Fibroblast of mammary gland (primary cell): ENCODE results near the gene SMIM29.

ENCODE experiments used
- DNase-seq: peaks from one replicate; pipeline ENCODE4 v3.0.0-alpha.2; 2010; ENCODE audit warnings: low read depth
- H3K4me3 ChIP-seq: 2 replicates; pipeline ENCODE4 v1.5.1; 2011; ENCODE audit warnings: low read depth, mild to moderate bottlenecking, low read length, moderate library complexity; ENCODE audit not compliant: control insufficient read depth
- TF ChIP-seq, protein P1 (sequence below): conservative IDR thresholded peaks from 2 replicates; pipeline ENCODE4 v1.5.1; 2011; ENCODE audit warnings: low read depth, low read length, inconsistent platforms; ENCODE audit not compliant: control insufficient read depth, insufficient read depth

Gene SMIM29

DNA sequence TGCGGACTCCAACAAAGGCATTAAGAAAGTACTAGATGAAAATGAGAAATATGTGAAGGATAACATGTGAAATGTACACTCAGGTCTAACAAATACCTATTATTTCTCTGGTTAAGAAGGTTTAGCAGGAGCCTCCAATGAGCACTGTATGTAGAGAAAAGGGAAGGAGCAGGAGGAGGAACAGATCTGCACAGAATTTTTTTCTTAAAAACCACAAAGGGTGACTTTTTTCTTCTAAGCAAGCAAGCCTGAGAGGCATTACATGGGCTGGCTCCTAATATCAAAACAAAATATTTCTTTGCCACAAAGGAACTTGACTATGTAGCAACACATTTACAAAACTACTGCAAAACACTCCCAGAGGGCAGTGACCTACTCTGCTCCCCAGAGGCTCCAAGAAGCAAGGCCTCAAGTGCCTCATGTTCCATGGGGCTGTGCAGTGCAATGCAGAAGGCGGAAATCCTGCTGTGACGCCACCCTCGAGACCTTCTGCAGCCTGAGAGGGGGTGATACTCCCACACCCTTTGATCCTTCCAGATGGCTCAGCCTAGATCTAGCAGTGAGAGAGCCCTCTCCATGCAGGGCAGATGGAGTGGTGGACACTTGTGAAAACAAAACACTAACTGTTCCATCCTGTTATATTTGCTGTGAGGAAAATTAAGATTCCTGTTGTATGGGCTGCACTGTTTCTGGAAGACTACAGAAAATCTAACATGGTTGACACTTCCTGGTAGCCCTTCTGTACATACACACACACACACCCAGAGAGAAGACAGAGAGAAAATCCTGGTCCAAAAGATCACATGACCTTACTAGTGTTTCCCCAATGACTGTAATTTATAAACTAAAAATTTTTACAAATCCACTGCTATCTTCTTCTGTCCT, 36.0 kb upstream of the SMIM29 start:
- TF ChIP-seq, protein P1, sequence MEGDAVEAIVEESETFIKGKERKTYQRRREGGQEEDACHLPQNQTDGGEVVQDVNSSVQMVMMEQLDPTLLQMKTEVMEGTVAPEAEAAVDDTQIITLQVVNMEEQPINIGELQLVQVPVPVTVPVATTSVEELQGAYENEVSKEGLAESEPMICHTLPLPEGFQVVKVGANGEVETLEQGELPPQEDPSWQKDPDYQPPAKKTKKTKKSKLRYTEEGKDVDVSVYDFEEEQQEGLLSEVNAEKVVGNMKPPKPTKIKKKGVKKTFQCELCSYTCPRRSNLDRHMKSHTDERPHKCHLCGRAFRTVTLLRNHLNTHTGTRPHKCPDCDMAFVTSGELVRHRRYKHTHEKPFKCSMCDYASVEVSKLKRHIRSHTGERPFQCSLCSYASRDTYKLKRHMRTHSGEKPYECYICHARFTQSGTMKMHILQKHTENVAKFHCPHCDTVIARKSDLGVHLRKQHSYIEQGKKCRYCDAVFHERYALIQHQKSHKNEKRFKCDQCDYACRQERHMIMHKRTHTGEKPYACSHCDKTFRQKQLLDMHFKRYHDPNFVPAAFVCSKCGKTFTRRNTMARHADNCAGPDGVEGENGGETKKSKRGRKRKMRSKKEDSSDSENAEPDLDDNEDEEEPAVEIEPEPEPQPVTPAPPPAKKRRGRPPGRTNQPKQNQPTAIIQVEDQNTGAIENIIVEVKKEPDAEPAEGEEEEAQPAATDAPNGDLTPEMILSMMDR: no peak
- H3K4me3 ChIP-seq: no peak overlapping the region
- peak; percentile 91 for DNase-seq

DNA sequence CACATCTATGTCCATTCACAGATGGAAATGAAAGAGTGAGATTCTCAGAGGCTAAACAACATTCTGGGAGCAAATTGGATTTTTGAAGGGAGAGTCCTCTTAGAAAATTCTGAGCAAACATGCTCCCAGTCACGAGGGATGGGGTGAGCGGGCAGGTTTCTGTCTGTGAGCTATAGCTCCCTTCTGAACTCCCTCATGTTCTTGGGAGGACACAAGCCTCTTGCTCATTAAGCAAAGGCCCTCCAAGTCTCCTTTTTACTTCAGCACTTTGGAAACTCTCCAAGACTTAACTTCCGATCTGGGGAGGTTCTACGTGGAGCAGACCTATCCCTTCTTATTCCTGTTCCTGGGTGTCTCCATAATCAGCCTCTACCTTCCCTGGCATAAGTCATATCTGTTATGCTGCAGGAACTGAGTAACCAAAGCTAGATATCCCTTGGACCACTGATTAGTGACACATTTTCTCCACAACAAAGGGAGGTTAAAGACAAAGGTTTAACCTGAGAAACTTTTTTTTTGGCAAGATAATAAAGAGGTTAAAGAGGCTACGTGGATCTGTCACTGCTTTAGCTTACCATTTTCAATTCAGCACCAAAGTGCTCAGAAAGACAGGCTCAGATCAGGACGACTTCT, 33.0 kb upstream of the SMIM29 start:
- H3K4me3 ChIP-seq: no peak overlapping the region
- DNase-seq: no peak

DNA sequence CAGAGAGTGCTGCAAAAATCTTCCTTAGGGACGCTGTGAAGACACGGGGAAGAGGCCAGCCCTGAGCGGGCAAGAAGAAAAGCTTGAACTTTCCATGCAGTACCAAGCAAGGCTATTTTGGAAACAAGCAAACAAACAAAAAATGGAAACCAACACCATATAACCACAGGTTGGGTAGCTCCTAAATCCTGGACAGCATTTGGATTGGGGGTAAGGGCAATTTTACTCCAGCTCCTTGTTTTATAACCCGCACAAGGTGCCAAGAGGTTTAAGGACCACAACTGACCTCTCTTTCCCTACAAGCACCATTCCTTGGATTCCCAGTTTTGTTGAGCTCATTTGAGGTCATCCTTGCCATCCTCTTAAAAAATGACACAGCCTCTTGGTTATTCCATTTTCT, 31.4 kb upstream of the SMIM29 start:
- H3K4me3 ChIP-seq: no peak overlapping the region
- TF ChIP-seq, protein P1: no peak
- no peak for DNase-seq

More for the DNA sequence above, 33.0 kb upstream of the SMIM29 start:
- TF ChIP-seq, protein P1: no peak

DNA sequence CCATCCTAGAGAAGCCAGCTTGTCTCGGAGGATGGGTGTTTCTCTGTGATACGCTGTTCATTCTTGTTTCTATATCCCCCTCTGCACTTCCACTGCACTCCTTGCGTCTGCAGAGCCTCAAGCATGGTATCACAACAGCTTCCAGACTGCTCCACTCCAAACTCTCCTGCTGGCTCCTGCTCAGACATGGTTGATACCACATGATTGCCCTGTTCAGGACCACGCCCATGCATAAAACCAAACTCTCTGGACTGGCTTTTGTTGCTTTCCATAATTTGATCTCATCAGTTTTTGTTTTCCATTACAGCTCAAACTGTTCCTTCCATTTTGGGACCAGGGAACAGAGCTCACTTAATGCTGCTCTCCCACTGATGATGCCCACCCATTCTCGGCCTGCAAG, 30.0 kb upstream of the SMIM29 start:
- TF ChIP-seq, protein P1: no peak
- DNase-seq: no peak
- H3K4me3 ChIP-seq: no peak overlapping the region

DNA sequence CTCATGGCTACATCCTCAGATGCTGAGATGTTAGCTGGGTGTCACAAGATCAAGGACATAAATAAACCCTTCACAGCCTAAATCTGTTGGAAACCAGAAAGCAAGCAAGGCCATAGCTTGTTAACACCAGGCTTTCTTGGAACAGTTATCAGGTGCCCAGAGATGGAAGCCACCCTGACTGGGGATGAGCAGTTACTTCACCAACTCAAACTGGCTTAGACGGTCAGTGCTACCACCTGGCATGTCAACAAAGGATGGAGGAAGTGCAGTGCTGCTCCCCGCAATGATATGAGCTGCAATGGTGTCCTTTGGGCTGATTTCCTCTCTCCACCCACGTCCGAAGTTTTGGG, 28.9 kb upstream of the SMIM29 start:
- DNase-seq: no peak
- TF ChIP-seq, protein P1: no peak
- H3K4me3 ChIP-seq: no peak overlapping the region

DNA sequence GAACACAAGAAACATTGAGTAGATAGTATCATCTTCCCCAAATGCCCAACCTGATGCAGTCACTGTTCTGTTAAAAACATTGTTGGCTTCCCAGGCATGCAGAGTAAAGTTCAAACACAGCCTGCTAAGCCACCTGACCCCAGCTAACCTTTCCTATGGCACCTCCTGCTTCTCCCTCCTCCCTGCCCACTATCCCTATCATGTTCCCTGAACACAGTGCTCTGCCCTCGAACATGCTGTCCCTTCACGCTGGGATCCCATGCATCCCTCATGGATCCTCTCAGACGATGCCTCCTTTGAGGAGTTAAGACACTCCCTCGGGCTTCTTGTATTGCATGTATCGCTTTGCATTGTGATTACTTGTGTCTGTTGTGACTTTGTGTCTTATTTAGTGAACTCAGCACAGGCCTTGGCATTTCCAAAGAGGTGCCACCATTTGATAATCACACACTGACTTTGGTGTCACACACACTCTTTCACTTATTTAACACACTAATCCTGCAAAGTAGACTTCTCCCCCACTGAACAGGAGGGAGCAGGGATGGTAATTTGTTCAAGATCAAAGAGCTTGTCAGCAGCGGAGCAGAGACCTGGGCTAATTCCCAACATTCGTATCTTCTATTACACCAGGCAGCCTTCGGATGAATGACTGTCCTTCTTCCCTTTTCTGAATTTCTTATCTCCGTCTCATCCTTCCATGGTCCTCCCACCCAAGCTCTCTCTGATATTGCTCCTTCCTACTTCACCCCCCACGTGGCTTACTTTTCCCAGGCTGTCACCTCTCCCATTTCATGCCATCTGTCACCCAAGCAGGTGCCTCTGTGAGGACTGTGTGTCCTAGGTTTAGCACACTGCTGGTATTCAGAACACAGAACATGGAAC, 28.3 kb upstream of the SMIM29 start:
- no peak overlapping the region for H3K4me3 ChIP-seq
- no peak for DNase-seq
- TF ChIP-seq, protein P1: no peak
